ENCODE results near the gene ITGBL1. TPM values are rescaled to one million over a fixed set of nuclear protein-coding genes. Genes with fewer than 3 reads are reported as not detected.

The ITGBL1 gene
- polyA plus RNA-seq, 3 donors, result not detected

DNA sequence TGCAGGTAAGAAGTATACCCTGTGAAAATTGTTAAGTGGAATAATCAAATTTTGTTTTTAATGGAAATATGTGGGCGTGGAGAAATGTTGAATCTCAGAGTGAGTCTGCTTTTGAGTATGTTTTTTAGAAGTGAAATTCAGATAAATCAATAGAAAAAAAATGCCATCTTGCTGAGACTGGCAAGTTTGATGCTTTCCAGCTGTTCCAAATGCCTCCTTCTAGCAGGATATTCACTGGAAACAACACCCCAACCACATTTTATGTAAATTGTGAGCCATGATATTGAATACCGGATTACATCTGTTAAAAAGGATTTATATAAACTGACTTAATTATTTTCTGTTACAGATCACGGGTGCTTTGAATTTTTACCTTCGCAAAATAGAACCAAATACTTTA lies 115.4 kb downstream of the ITGBL1 start:
- intact Hi-C loops (cut with micrococcal nuclease), result no loop called here
- H3K9me3 ChIP-seq (replicated peaks in 1 of 2; ENCODE audit: control insufficient read depth in 1 of 2, insufficient read depth in 1 of 2, low read length in 2 of 2), result no peaks in the 10 kb centered on the region
- no peaks in the 10 kb centered on the region for H3K36me3 ChIP-seq (replicated peaks in 1 of 2; ENCODE audit: control insufficient read depth in 1 of 2, insufficient read depth in 2 of 2, low read length in 2 of 2)
- H3K27me3 ChIP-seq (ENCODE audit: control insufficient read depth in 2 of 2, insufficient read depth in 2 of 2, low read length in 2 of 2), result no peaks in the 10 kb centered on the region
- no peak overlapping the region for H3K4me2 ChIP-seq (replicated peaks; ENCODE audit: extremely low read depth, low read length, poor library complexity, severe bottlenecking)
- Mint-ChIP-seq H3K9me3 (peaks cover 0 to 2% (median 0%) of the 10 kb centered on the region in 7 donors), H3K27me3 (ENCODE audit: low read depth in 3 of 3) (no peaks in the 10 kb centered on the region), H3K36me3 (no peaks in the 10 kb centered on the region), H3K27ac (no peak overlapping the region), H3K4me3 (no peak overlapping the region), H3K4me1 (no peaks in the 10 kb centered on the region)
- no peak overlapping the region for H3K27ac ChIP-seq (ENCODE audit: low read depth in 1 of 2, low read length in 2 of 2)
- no peak overlapping the region for H2AFZ ChIP-seq (ENCODE audit: insufficient read depth, low read depth, low read length, poor library complexity, severe bottlenecking)
- no CpG with 5 or more reads among the region's 4 CpGs for WGBS (ENCODE audit: insufficient coverage)
- H3K9ac ChIP-seq (ENCODE audit: insufficient read depth, low read length, poor library complexity, severe bottlenecking), result no peak overlapping the region
- no peak overlapping the region for H3K4me3 ChIP-seq (replicated peaks in 1 of 3; ENCODE audit: low read depth in 2 of 3, low read length in 3 of 3)
- no peaks in the 10 kb centered on the region for H3K4me1 ChIP-seq (ENCODE audit: control insufficient read depth in 1 of 2, insufficient read depth in 2 of 2, low read length in 2 of 2)
- no peaks in the 10 kb centered on the region for H4K20me1 ChIP-seq (ENCODE audit: insufficient read depth, low read length)
- TF ChIP-seq, protein P1, sequence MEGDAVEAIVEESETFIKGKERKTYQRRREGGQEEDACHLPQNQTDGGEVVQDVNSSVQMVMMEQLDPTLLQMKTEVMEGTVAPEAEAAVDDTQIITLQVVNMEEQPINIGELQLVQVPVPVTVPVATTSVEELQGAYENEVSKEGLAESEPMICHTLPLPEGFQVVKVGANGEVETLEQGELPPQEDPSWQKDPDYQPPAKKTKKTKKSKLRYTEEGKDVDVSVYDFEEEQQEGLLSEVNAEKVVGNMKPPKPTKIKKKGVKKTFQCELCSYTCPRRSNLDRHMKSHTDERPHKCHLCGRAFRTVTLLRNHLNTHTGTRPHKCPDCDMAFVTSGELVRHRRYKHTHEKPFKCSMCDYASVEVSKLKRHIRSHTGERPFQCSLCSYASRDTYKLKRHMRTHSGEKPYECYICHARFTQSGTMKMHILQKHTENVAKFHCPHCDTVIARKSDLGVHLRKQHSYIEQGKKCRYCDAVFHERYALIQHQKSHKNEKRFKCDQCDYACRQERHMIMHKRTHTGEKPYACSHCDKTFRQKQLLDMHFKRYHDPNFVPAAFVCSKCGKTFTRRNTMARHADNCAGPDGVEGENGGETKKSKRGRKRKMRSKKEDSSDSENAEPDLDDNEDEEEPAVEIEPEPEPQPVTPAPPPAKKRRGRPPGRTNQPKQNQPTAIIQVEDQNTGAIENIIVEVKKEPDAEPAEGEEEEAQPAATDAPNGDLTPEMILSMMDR (IDR thresholded peaks at IDR 0.05), result no peak
- no peaks in the 10 kb centered on the region for H3K79me2 ChIP-seq (ENCODE audit: insufficient read depth, low read length)
- DNase-seq, result no peak

DNA sequence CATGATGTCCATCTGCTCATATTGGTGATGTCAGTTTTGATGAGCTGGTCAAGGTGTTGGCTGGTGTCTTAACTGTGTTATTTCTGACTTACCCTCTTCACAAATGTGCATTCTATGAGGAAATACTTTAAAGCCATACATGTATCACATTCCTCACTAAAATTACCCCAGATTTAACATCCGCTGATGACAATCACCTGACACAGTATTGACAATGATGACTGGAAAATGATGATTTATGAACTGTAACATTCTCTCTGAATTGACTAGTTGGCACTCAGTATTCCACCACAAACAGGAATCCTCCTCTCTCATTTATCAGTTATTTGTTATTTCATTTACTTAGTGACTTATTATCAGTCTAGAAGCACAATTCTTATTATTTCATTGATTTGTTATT lies 117.3 kb downstream of the ITGBL1 start:
- intact Hi-C loops (cut with micrococcal nuclease), result no loop called here
- no peak overlapping the region for H3K4me3 ChIP-seq (replicated peaks in 1 of 3; ENCODE audit: low read depth in 2 of 3, low read length in 3 of 3)
- H3K36me3 ChIP-seq (replicated peaks in 1 of 2; ENCODE audit: control insufficient read depth in 1 of 2, insufficient read depth in 2 of 2, low read length in 2 of 2), result no peaks in the 10 kb centered on the region
- Mint-ChIP-seq H3K4me1 (no peaks in the 10 kb centered on the region), H3K27ac (no peak overlapping the region), H3K4me3 (no peak overlapping the region), H3K36me3 (no peaks in the 10 kb centered on the region), H3K9me3 (peaks cover 0 to 2% (median 0%) of the 10 kb centered on the region in 7 donors), H3K27me3 (ENCODE audit: low read depth in 3 of 3) (no peaks in the 10 kb centered on the region)
- H3K79me2 ChIP-seq (ENCODE audit: insufficient read depth, low read length), result no peaks in the 10 kb centered on the region
- no peak for DNase-seq
- no peaks in the 10 kb centered on the region for H3K9me3 ChIP-seq (replicated peaks in 1 of 2; ENCODE audit: control insufficient read depth in 1 of 2, insufficient read depth in 1 of 2, low read length in 2 of 2)
- no peak overlapping the region for H3K9ac ChIP-seq (ENCODE audit: insufficient read depth, low read length, poor library complexity, severe bottlenecking)
- H3K4me2 ChIP-seq (replicated peaks; ENCODE audit: extremely low read depth, low read length, poor library complexity, severe bottlenecking), result no peak overlapping the region
- no peak overlapping the region for H3K27ac ChIP-seq (ENCODE audit: low read depth in 1 of 2, low read length in 2 of 2)
- no peak overlapping the region for H2AFZ ChIP-seq (ENCODE audit: insufficient read depth, low read depth, low read length, poor library complexity, severe bottlenecking)
- no peaks in the 10 kb centered on the region for H3K27me3 ChIP-seq (ENCODE audit: control insufficient read depth in 2 of 2, insufficient read depth in 2 of 2, low read length in 2 of 2)
- no CpG with 5 or more reads among the region's 1 CpG for WGBS (ENCODE audit: insufficient coverage)
- H3K4me1 ChIP-seq (ENCODE audit: control insufficient read depth in 1 of 2, insufficient read depth in 2 of 2, low read length in 2 of 2), result no peaks in the 10 kb centered on the region
- TF ChIP-seq, protein P1 (IDR thresholded peaks at IDR 0.05), result no peak
- H4K20me1 ChIP-seq (ENCODE audit: insufficient read depth, low read length), result no peaks in the 10 kb centered on the region

Measured in CD14-positive monocyte (primary cell).